ENCODE data around the gene LRCH1. TPM values are rescaled to one million over a fixed set of nuclear protein-coding genes. Genes with fewer than 3 reads are reported as not detected.

LRCH1 gene
- total and polyA plus RNA-seq, 2 of the 13 experiments (the other 11 are each of a cell fraction or from before 2014, with no cell fraction given): 4.1 to 12.6 TPM

DNA sequence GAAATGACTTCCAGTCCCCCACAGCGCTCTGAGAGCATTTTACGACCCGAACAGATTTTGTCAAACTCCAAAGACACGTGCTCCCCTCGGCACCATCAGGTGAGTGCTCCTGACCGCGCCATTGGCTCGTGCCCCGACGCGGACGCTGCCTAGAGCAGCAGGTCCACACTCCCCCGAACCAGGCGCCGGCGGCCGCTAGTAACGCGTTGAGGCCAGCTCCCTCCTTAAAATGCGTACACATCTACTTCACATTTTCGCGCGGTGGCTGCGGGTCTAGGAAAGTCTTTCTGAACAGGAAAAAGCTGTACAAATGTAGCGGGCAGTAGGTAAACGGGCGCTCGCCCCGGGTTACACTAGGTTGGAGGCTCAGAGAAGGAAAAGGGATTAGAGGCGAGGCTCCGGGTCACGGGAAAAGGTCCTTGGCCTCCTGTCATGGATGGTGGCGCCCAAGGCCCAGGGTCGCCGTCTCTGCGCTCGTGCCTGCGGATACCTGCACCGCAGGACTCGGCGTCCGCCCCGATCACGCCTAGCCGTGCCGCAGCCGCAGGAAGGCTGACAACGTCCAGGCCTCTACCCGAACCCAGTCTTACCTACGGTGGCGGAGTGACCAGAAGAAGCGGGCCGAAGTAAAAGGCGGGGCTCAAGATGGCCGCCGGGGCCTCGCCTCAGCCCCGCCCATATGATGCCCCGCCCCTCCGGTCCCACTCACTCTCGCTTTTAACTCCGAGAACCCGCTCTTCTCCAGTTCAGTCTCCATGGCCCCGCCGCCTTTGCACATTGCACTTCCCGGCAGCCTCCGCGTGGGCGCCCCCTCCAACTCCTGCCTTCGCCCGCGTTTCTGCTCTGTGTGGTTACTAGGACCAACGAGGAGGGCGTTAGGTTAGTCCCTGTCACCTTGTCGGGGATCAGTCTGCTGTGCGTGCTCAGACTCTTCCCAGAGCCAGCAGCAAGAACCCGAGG is 243.8 kb downstream of the LRCH1 start, which contains the start of gene ESD (continued):
- TF ChIP-seq TCF7L2 (IDR thresholded peaks at IDR 0.05; ENCODE audit: low read depth, low read length) (no peak), KMT2B (CRISPR knock-in tag; IDR thresholded peaks at IDR 0.05) (peak; percentile 71; the same call in 1 of the 2 replicates), CHD2 (IDR thresholded peaks at IDR 0.05; ENCODE audit: low read depth, low read length) (peak; percentile 83), SUZ12 (IDR thresholded peaks at IDR 0.05; ENCODE audit: low read depth, low read length) (peak; percentile 35; the same call in 1 of the 2 replicates), CENPT (CRISPR knock-in tag; IDR thresholded peaks at IDR 0.05; ENCODE audit: low read depth) (no peak), TOE1 (CRISPR knock-in tag; IDR thresholded peaks at IDR 0.05) (no peak), ISL2 (CRISPR knock-in tag; IDR thresholded peaks at IDR 0.05) (no peak; the same call in none of the 2 replicates), ZNF709 (CRISPR knock-in tag; IDR thresholded peaks at IDR 0.05) (peak; percentile 49), HNRNPH1 (optimal IDR thresholded peaks at IDR 0.05; ENCODE audit: low read depth, low read length) (no peak), ZSCAN31 (CRISPR knock-in tag; IDR thresholded peaks at IDR 0.05; ENCODE audit: low read depth) (0 out of 2 replicates have a peak, but pooled peaks have one; percentile 21), ZNF549 (CRISPR knock-in tag; IDR thresholded peaks at IDR 0.05) (no peak), ZBTB3 (CRISPR knock-in tag; IDR thresholded peaks at IDR 0.05; ENCODE audit: borderline replicate concordance, low read depth) (no peak), ZNF7 (CRISPR knock-in tag; IDR thresholded peaks at IDR 0.05) (no peak)
- TF ChIP-seq, protein P1, sequence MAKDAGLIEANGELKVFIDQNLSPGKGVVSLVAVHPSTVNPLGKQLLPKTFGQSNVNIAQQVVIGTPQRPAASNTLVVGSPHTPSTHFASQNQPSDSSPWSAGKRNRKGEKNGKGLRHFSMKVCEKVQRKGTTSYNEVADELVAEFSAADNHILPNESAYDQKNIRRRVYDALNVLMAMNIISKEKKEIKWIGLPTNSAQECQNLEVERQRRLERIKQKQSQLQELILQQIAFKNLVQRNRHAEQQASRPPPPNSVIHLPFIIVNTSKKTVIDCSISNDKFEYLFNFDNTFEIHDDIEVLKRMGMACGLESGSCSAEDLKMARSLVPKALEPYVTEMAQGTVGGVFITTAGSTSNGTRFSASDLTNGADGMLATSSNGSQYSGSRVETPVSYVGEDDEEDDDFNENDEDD (CRISPR knock-in tag; IDR thresholded peaks at IDR 0.05; ENCODE audit: borderline replicate concordance): peak; percentile 89
- TF ChIP-seq, protein P2, sequence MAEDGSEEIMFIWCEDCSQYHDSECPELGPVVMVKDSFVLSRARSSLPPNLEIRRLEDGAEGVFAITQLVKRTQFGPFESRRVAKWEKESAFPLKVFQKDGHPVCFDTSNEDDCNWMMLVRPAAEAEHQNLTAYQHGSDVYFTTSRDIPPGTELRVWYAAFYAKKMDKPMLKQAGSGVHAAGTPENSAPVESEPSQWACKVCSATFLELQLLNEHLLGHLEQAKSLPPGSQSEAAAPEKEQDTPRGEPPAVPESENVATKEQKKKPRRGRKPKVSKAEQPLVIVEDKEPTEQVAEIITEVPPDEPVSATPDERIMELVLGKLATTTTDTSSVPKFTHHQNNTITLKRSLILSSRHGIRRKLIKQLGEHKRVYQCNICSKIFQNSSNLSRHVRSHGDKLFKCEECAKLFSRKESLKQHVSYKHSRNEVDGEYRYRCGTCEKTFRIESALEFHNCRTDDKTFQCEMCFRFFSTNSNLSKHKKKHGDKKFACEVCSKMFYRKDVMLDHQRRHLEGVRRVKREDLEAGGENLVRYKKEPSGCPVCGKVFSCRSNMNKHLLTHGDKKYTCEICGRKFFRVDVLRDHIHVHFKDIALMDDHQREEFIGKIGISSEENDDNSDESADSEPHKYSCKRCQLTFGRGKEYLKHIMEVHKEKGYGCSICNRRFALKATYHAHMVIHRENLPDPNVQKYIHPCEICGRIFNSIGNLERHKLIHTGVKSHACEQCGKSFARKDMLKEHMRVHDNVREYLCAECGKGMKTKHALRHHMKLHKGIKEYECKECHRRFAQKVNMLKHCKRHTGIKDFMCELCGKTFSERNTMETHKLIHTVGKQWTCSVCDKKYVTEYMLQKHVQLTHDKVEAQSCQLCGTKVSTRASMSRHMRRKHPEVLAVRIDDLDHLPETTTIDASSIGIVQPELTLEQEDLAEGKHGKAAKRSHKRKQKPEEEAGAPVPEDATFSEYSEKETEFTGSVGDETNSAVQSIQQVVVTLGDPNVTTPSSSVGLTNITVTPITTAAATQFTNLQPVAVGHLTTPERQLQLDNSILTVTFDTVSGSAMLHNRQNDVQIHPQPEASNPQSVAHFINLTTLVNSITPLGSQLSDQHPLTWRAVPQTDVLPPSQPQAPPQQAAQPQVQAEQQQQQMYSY (CRISPR knock-in tag; IDR thresholded peaks at IDR 0.05): no peak
- TF ChIP-seq, protein P3, sequence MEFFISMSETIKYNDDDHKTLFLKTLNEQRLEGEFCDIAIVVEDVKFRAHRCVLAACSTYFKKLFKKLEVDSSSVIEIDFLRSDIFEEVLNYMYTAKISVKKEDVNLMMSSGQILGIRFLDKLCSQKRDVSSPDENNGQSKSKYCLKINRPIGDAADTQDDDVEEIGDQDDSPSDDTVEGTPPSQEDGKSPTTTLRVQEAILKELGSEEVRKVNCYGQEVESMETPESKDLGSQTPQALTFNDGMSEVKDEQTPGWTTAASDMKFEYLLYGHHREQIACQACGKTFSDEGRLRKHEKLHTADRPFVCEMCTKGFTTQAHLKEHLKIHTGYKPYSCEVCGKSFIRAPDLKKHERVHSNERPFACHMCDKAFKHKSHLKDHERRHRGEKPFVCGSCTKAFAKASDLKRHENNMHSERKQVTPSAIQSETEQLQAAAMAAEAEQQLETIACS (CRISPR knock-in tag; IDR thresholded peaks at IDR 0.05): no peak
- TF ChIP-seq, protein P4, sequence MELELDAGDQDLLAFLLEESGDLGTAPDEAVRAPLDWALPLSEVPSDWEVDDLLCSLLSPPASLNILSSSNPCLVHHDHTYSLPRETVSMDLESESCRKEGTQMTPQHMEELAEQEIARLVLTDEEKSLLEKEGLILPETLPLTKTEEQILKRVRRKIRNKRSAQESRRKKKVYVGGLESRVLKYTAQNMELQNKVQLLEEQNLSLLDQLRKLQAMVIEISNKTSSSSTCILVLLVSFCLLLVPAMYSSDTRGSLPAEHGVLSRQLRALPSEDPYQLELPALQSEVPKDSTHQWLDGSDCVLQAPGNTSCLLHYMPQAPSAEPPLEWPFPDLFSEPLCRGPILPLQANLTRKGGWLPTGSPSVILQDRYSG (CRISPR knock-in tag; IDR thresholded peaks at IDR 0.05): no peak; the same call in 1 of the 2 replicates
- TF ChIP-seq, protein P5, sequence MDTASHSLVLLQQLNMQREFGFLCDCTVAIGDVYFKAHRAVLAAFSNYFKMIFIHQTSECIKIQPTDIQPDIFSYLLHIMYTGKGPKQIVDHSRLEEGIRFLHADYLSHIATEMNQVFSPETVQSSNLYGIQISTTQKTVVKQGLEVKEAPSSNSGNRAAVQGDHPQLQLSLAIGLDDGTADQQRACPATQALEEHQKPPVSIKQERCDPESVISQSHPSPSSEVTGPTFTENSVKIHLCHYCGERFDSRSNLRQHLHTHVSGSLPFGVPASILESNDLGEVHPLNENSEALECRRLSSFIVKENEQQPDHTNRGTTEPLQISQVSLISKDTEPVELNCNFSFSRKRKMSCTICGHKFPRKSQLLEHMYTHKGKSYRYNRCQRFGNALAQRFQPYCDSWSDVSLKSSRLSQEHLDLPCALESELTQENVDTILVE (CRISPR knock-in tag; IDR thresholded peaks at IDR 0.05): no peak
- TF ChIP-seq, protein P6, sequence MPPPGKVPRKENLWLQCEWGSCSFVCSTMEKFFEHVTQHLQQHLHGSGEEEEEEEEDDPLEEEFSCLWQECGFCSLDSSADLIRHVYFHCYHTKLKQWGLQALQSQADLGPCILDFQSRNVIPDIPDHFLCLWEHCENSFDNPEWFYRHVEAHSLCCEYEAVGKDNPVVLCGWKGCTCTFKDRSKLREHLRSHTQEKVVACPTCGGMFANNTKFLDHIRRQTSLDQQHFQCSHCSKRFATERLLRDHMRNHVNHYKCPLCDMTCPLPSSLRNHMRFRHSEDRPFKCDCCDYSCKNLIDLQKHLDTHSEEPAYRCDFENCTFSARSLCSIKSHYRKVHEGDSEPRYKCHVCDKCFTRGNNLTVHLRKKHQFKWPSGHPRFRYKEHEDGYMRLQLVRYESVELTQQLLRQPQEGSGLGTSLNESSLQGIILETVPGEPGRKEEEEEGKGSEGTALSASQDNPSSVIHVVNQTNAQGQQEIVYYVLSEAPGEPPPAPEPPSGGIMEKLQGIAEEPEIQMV (CRISPR knock-in tag; IDR thresholded peaks at IDR 0.05; ENCODE audit: low read depth): peak; percentile 99

All from HepG2 (cell line).